Colonic mucosa (tissue), 4 donors: ENCODE results near the gene IFT25. TPM values are rescaled to one million over a fixed set of nuclear protein-coding genes. Genes with fewer than 3 reads are reported as not detected.
"Not testable (repeated sequence)": the region's sequence is repeated elsewhere in the genome, so short reads cannot be mapped to it uniquely, and the experiment has no call there.

Experiments
- DNase-seq: peaks from one replicate; pipeline ENCODE4 v3.0.0-alpha.2; 2020
- H3K27ac ChIP-seq: fragments of 200-600 bp; one replicate; pipeline ENCODE4 v1.8.0; 2021
- H3K27me3 ChIP-seq: fragments of 200-600 bp; one replicate; pipeline ENCODE4 v1.8.0; 2021
- H3K36me3 ChIP-seq: fragments of 200-600 bp; one replicate; pipeline ENCODE4 v1.8.0; 2021
- H3K4me1 ChIP-seq: fragments of 200-600 bp; one replicate; pipeline ENCODE4 v1.8.0; 2021; ENCODE audit warnings: mild to moderate bottlenecking
- H3K4me3 ChIP-seq: fragments of 200-600 bp; one replicate; pipeline ENCODE4 v1.8.0; 2021
- H3K9ac ChIP-seq, 2 donors: one replicate each; pipeline ENCODE4 v1.7.0; 2013; ENCODE audit warnings: control low read depth in 2 of 2, low read depth in 2 of 2, low read length in 2 of 2
- H3K9me3 ChIP-seq: fragments of 200-600 bp; one replicate; pipeline ENCODE4 v1.8.0; 2021
- intact Hi-C: fragments of 100-400 bp; cut with DNase I; formaldehyde crosslinking; loops from one replicate; pipeline ENCODE4 v1.14.1; 2022
- total RNA-seq, 2 donors: library from RNA; stranded (reverse); fragmentation: NEBNext Ultra II Directional in 1 of 2; extraction: Animal tissue kit (Norgen Biotek cat#: 25700) in 1 of 2; gene quantifications; one replicate each; pipeline ENCODE4 v1.2.1, GENCODE V29; 2021
- TF ChIP-seq, protein P1 (sequence below): fragments of 200-600 bp; IDR thresholded peaks from one replicate; pipeline ENCODE4 v1.8.0; 2022; ENCODE audit warnings: antibody characterized with exemption, mild to moderate bottlenecking
- donor health status: healthy.
- donor health status: DM: no; HTN: no; CAD: no.
- donor health status: DM: no; HTN: no; CAD: no.

The IFT25 gene
- total RNA-seq, 2 donors from 2014 or later: 15.1 to 17.5 TPM

DNA sequence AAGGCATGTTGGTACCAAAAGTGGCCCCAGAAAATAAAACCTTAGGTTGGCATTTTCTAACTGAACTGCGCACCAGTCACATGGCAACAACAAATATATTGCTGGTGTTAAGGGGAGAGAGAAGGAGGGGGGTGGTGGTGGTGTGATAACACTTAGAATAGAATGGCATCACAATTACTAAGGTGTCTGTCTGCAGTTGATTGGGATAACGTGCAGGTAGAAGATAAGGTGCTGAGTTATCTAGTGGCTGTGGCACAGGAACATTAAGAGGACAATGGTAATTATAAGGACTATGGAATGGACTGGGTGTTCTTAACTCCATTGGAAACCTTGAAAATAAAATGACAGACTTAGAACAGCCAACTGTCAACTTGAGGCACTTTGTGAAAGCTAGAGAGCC lies 54.5 kb downstream of the IFT25 start:
- Histone ChIP-seq H3K9ac (no peak overlapping the region), H3K36me3 (no peaks in the 10 kb centered on the region), H3K27ac (no peak overlapping the region), H3K4me1 (no peaks in the 10 kb centered on the region), H3K9me3 (no peaks in the 10 kb centered on the region), H3K4me3 (no peak overlapping the region), H3K27me3 (no peaks in the 10 kb centered on the region)
- intact Hi-C loops: no loop called here
- DNase-seq: no peak
- TF ChIP-seq, protein P1, sequence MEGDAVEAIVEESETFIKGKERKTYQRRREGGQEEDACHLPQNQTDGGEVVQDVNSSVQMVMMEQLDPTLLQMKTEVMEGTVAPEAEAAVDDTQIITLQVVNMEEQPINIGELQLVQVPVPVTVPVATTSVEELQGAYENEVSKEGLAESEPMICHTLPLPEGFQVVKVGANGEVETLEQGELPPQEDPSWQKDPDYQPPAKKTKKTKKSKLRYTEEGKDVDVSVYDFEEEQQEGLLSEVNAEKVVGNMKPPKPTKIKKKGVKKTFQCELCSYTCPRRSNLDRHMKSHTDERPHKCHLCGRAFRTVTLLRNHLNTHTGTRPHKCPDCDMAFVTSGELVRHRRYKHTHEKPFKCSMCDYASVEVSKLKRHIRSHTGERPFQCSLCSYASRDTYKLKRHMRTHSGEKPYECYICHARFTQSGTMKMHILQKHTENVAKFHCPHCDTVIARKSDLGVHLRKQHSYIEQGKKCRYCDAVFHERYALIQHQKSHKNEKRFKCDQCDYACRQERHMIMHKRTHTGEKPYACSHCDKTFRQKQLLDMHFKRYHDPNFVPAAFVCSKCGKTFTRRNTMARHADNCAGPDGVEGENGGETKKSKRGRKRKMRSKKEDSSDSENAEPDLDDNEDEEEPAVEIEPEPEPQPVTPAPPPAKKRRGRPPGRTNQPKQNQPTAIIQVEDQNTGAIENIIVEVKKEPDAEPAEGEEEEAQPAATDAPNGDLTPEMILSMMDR: no peak

DNA sequence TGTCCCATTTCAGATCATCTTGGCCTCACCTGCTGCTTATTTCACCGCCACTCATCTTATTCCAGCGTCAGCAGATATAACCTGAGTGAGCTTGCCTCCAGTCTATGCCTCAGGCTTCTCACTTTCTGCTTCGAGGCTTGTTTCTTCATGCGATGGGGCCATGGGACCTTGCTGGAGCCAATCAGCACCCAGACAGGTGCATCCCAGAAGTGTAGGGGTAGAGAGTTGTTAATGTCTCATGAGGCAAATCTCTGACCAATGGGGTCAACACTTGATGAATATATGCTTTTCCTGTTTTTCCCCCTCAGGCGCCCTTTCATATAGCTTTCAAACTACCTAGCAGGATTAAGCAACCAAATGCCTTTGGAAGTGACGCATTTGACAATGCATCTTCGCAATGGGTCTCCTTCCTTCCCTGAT lies 55.0 kb downstream of the IFT25 start:
- intact Hi-C loops: no loop called here
- Histone ChIP-seq H3K27ac (peak overlapping the region; percentile 71), H3K36me3 (no peaks in the 10 kb centered on the region), H3K27me3 (no peaks in the 10 kb centered on the region), H3K4me1 (no peaks in the 10 kb centered on the region), H3K4me3 (peak overlapping the region; percentile 97), H3K9me3 (no peaks in the 10 kb centered on the region), H3K9ac (peak overlapping the region in 1 of 2 donors; percentile 73)
- DNase-seq: no peak
- TF ChIP-seq, protein P1: no peak

DNA sequence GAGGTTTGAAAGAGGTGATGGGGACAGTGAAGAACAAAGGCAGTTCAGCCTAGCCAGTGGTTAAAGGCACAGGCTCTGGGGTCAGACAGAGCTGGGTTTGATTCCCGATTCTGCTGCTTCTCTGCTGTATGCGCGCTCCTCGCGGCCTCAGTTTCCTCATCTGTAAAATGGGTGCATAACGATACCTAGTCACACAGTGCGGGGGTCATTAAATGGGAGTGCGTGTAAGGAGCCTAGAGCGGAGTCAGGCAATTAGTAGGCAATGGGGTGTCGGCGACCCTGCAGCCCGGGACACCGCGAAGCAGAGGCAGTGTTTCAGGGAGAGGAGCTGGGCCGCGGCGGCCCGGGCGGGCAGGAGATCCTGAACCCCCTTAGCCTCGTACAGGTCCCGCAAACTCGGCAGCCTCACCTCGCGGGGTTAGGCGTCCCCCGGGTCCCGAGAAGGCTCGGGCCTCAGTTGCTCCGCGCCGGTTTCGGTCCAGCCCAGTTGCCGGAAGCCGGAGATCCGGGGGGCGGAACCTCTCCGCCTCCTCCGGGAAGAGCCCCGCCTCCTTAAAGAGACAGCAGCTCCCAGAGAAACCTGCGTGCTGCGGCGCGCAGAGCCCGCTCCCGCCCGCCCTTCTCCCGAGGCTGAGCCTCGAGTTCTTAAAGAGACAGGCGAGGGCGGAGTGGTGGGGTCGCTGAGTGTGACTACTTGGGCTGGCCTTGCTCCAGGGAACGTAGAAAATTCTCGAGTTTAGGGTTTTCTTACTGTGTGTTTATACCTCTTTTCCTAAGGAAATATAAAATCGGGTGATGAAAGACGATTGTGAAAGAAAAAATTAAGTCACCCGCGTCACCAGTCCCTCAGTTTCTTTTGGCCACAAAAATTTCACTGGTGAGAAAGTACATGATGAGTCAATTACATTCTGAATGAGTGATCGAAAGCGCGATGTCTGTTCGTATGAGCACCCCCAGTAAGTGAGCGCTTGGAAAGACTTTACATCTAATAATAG lies 55.9 kb downstream of the IFT25 start, which contains the start of gene YIPF1:
Gene YIPF1 (minus strand): TSS at position 494 of the 995 bp plus-strand sequence. CDS start 860 bp downstream, outside the sequence.
- Histone ChIP-seq H3K9me3 (no peaks in the 10 kb centered on the region), H3K27me3 (no peaks in the 10 kb centered on the region), H3K27ac (peak within 1 kb of the TSS; percentile 71), H3K9ac (peak within 1 kb of the TSS; percentile 73 to 80), H3K4me1 (no peaks in the 10 kb centered on the region), H3K36me3 (no peaks in the 10 kb centered on the region), H3K4me3 (peak within 1 kb of the TSS; percentile 97)
- peak; percentile 93 for DNase-seq
- intact Hi-C loops: no loop called here
- TF ChIP-seq, protein P1: no peak

DNA sequence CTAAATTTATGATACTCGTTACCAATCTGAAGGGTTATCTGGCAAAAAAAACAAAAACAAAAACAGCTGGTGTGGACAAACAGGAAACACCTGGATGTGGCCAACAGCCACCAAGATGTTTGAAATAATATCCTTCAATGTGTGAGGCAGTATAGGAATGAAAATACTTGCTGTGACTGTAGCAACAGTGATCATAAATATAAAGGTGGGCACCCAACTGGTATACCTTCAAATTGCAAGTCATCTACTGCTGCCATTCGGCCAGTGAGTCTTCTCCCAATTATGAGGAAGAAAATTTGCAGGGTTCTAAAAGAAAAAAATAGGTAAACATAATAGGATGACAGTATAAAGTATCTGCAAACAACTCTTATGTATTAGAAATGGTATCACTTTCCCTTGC lies 56.8 kb downstream of the IFT25 start:
- H3K27me3 ChIP-seq: no peaks in the 10 kb centered on the region
- TF ChIP-seq, protein P1: no peak
- H3K9ac ChIP-seq: no peak overlapping the region
- peak overlapping the region; percentile 71 for H3K27ac ChIP-seq
- intact Hi-C loops: no loop called here
- no peaks in the 10 kb centered on the region for H3K4me1 ChIP-seq
- H3K9me3 ChIP-seq: no peaks in the 10 kb centered on the region
- no peaks in the 10 kb centered on the region for H3K36me3 ChIP-seq
- H3K4me3 ChIP-seq: peak overlapping the region; percentile 97
- DNase-seq: no peak

DNA sequence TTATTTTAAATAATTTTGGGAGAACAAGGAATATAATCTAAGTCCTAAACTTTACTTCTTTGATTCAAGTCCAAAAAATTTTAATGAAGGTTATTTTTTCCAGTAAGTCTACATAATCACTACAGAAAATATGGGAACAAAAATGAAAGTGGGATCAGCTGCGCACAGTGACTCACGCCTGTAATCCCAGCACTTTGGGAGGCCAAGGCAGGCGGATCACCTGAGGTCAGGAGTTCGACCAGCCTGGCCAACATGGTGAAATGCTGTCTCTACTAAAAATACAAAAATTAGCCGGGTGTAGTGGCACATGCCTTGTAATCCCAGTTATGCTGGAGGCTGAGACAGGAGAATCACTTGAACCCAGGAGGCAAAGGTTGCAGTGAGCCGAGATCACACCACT lies 61.9 kb downstream of the IFT25 start:
- H3K27me3 ChIP-seq, H3K36me3 ChIP-seq, H3K9ac ChIP-seq, intact Hi-C loops, H3K4me1 ChIP-seq, H3K9me3 ChIP-seq, H3K27ac ChIP-seq, DNase-seq, H3K4me3 ChIP-seq: not testable (repeated sequence)

DNA sequence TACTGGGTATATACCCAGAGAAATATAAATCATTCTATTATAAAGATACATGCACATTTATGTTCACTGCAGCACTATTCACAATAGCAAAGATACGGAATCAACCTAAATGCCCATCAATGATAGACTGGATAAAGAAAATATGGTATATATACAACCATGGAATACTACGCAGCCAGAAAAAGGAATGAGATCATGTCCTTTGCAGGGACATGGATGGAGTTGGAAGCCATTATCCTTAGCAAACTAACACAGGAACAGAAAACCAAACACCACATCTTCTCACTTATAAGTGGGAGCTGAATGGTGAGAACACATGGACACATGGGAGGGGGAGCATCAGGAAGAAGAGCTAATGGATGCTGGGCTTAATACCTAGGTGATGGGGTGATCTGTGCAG lies 63.6 kb downstream of the IFT25 start:
- H3K9ac ChIP-seq, DNase-seq, H3K4me1 ChIP-seq, H3K4me3 ChIP-seq, H3K27me3 ChIP-seq, H3K36me3 ChIP-seq, H3K9me3 ChIP-seq, H3K27ac ChIP-seq, intact Hi-C loops: not testable (repeated sequence)
